ENCODE results near the gene TMEM92. TPM values are rescaled to one million over a fixed set of nuclear protein-coding genes. Genes with fewer than 3 reads are reported as not detected.

TMEM92 gene
- total and polyA plus RNA-seq, 2 donors from 2014 or later: 2.4 TPM; not detected in 1

DNA sequence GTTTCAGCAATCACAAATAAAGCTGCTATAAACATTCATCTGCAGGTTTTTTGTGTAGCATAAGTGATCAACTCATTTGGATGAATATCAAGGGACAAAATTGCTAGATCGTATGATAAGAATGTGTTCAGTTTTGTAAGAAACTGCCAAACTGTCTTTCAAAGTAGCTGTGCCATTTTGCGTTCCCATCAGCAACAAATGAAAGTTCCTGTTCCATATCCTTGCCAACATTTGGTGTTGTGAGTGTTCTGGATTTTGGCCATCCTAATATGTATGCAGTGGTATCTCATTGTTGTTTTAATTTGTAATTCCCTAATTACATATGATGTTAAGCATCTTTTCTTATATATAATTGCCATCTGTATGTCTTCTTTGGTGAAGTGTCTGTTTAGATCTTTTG, 36.4 kb upstream of the TMEM92 start:
- FAIRE-seq (no peak), DNase-seq (no peak)

GRCh38 chr17:50238601-50239280, 35.5 kb upstream of the TMEM92 start:
- no peak for TF ChIP-seq CTCF (IDR thresholded peaks at IDR 0.05; ENCODE audit: borderline replicate concordance, extremely low read depth, insufficient read depth)
- FAIRE-seq: no peak
- intact Hi-C loops (cut with DNase I): no loop called here
- H3K9ac ChIP-seq (ENCODE audit: low read length in 3 of 3): no peak overlapping the region
- H3K27ac ChIP-seq (ENCODE audit: low read depth in 2 of 2, low read length in 2 of 2): no peak overlapping the region
- no peak for DNase-seq
- H3K4me3 ChIP-seq (ENCODE audit: low read length in 3 of 3): no peak overlapping the region
- no peaks in the 10 kb centered on the region for H3K27me3 ChIP-seq (ENCODE audit: control insufficient read depth, insufficient read depth, low read length)
- H3K9me3 ChIP-seq (ENCODE audit: control insufficient read depth in 2 of 3, insufficient read depth in 1 of 3, low read length in 3 of 3): no peaks in the 10 kb centered on the region
- H3K36me3 ChIP-seq (ENCODE audit: control insufficient read depth in 2 of 3, insufficient read depth in 3 of 3, low read length in 3 of 3): no peaks in the 10 kb centered on the region
- H3K4me1 ChIP-seq (ENCODE audit: control insufficient read depth in 2 of 3, insufficient read depth in 2 of 3, low read depth in 1 of 3, low read length in 3 of 3): no peaks in the 10 kb centered on the region

More for the DNA sequence above, 36.4 kb upstream of the TMEM92 start:
- Histone ChIP-seq H3K9me3 (ENCODE audit: control insufficient read depth in 2 of 3, insufficient read depth in 1 of 3, low read length in 3 of 3) (no peaks in the 10 kb centered on the region), H3K4me1 (ENCODE audit: control insufficient read depth in 2 of 3, insufficient read depth in 2 of 3, low read depth in 1 of 3, low read length in 3 of 3) (no peaks in the 10 kb centered on the region), H3K4me3 (ENCODE audit: low read length in 3 of 3) (no peak overlapping the region), H3K27me3 (ENCODE audit: control insufficient read depth, insufficient read depth, low read length) (no peaks in the 10 kb centered on the region), H3K27ac (ENCODE audit: low read depth in 2 of 2, low read length in 2 of 2) (no peak overlapping the region), H3K36me3 (ENCODE audit: control insufficient read depth in 2 of 3, insufficient read depth in 3 of 3, low read length in 3 of 3) (no peaks in the 10 kb centered on the region), H3K9ac (ENCODE audit: low read length in 3 of 3) (no peak overlapping the region)
- TF ChIP-seq CTCF (IDR thresholded peaks at IDR 0.05; ENCODE audit: borderline replicate concordance, extremely low read depth, insufficient read depth): no peak
- intact Hi-C loops (cut with DNase I): no loop called here

DNA sequence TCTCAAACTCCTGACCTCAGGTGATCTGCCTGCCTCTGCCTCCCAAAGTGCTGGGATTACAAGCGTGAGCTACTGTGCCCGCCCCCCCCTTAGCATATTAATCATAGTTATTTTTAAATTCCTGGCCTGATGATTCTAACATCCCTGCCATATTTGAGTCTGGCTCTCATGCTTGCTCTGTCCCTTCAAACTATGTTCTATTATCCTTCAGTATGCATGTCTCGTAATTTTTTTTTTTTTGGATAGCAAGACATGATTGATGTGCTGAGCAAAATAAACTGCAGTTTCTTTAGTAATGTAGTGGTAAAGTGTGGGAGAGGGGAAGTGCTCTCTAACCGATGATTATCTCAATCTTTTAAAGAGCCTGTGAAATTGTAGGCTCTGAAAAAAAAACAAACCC, 34.3 kb upstream of the TMEM92 start:
- no peak overlapping the region for H3K4me3 ChIP-seq (ENCODE audit: low read length in 3 of 3)
- H3K27me3 ChIP-seq (ENCODE audit: control insufficient read depth, insufficient read depth, low read length): no peaks in the 10 kb centered on the region
- no peaks in the 10 kb centered on the region for H3K36me3 ChIP-seq (ENCODE audit: control insufficient read depth in 2 of 3, insufficient read depth in 3 of 3, low read length in 3 of 3)
- DNase-seq (no peak), FAIRE-seq (no peak)
- TF ChIP-seq CTCF (IDR thresholded peaks at IDR 0.05; ENCODE audit: borderline replicate concordance, extremely low read depth, insufficient read depth): no peak
- no peaks in the 10 kb centered on the region for H3K4me1 ChIP-seq (ENCODE audit: control insufficient read depth in 2 of 3, insufficient read depth in 2 of 3, low read depth in 1 of 3, low read length in 3 of 3)
- intact Hi-C loops (cut with DNase I): no loop called here
- no peak overlapping the region for H3K27ac ChIP-seq (ENCODE audit: low read depth in 2 of 2, low read length in 2 of 2)
- H3K9me3 ChIP-seq (ENCODE audit: control insufficient read depth in 2 of 3, insufficient read depth in 1 of 3, low read length in 3 of 3): no peaks in the 10 kb centered on the region
- no peak overlapping the region for H3K9ac ChIP-seq (ENCODE audit: low read length in 3 of 3)

DNA sequence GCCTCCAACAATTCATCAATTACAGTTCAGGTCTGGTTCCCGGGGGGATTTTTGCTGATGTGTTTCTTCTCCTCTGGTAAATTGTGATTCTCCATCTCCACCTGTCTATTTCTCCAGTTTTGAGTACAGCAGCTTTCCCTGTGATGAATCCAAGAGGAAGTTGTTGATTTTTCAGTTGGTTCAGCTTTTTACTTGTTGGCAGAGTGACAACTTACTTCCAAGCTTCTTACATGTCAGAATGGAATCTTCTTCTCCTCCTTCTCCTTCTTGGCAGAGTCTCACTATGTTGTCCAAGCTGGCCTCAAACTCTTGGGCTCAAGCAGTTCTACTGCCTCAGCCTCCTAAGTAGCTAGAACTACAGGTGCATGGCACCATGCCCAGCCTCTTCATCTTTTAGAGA, 33.4 kb upstream of the TMEM92 start:
- no peaks in the 10 kb centered on the region for H3K4me1 ChIP-seq (ENCODE audit: control insufficient read depth in 2 of 3, insufficient read depth in 2 of 3, low read depth in 1 of 3, low read length in 3 of 3)
- intact Hi-C loops (cut with DNase I): no loop called here
- no peak overlapping the region for H3K4me3 ChIP-seq (ENCODE audit: low read length in 3 of 3)
- H3K36me3 ChIP-seq (ENCODE audit: control insufficient read depth in 2 of 3, insufficient read depth in 3 of 3, low read length in 3 of 3): no peaks in the 10 kb centered on the region
- no peak overlapping the region for H3K9ac ChIP-seq (ENCODE audit: low read length in 3 of 3)
- FAIRE-seq (no peak), DNase-seq (no peak)
- no peaks in the 10 kb centered on the region for H3K9me3 ChIP-seq (ENCODE audit: control insufficient read depth in 2 of 3, insufficient read depth in 1 of 3, low read length in 3 of 3)
- no peak overlapping the region for H3K27ac ChIP-seq (ENCODE audit: low read depth in 2 of 2, low read length in 2 of 2)
- no peak for TF ChIP-seq CTCF (IDR thresholded peaks at IDR 0.05; ENCODE audit: borderline replicate concordance, extremely low read depth, insufficient read depth)
- H3K27me3 ChIP-seq (ENCODE audit: control insufficient read depth, insufficient read depth, low read length): no peaks in the 10 kb centered on the region

Measured in kidney (tissue), 14 donors.